GM21390 (cell line): ENCODE data around the gene TTL.
"Not testable (repeated sequence)": the region's sequence is repeated elsewhere in the genome, so short reads cannot be mapped to it uniquely, and the experiment has no call there.

Experiments used
- ATAC-seq: cut with Tn5 transposase; IDR thresholded peaks from one replicate; pipeline ENCODE4 v1.9.1; 2021; ENCODE audit not compliant: unreplicated experiment

Gene TTL

GRCh38 chr2:112481528-112482233 is at the start of gene TTL:
Gene TTL (plus strand): TSS chr2:112482156. CDS start chr2:112482345, 189 bp downstream.
- ATAC-seq, result peak; percentile 70

GRCh38 chr2:112432390-112432734 is 49.6 kb upstream of the TTL start:
- ATAC-seq, result not testable (repeated sequence)

GRCh38 chr2:112432735-112433479 is 49.0 kb upstream of the TTL start:
- ATAC-seq, result peak; percentile 42

- peak; percentile 97 for ATAC-seq
Measured at GRCh38 chr2:112433480-112433879, 48.5 kb upstream of the TTL start, which contains the start of gene RGPD8. Gene RGPD8 (minus strand): TSS chr2:112433645. CDS start chr2:112433453, 192 bp downstream.

GRCh38 chr2:112433932-112434730 is 47.8 kb upstream of the TTL start:
- ATAC-seq, result no peak

GRCh38 chr2:112434890-112435715 is 46.9 kb upstream of the TTL start:
- ATAC-seq, result not testable (repeated sequence)

GRCh38 chr2:112435716-112436431 is 46.1 kb upstream of the TTL start:
- ATAC-seq, result not testable (repeated sequence)

- ATAC-seq, result not testable (repeated sequence)
Measured at GRCh38 chr2:112436993-112437392, 45.0 kb upstream of the TTL start.

- ATAC-seq, result not testable (repeated sequence)
Measured at GRCh38 chr2:112437405-112437831, 44.5 kb upstream of the TTL start.

GRCh38 chr2:112438603-112439261 is 43.2 kb upstream of the TTL start:
- not testable (repeated sequence) for ATAC-seq

- not testable (repeated sequence) for ATAC-seq
Measured at GRCh38 chr2:112444256-112444655, 37.7 kb upstream of the TTL start.

- no peak for ATAC-seq
Measured at GRCh38 chr2:112449854-112450253, 32.1 kb upstream of the TTL start.

- no peak for ATAC-seq
Measured at GRCh38 chr2:112451317-112451716, 30.6 kb upstream of the TTL start.

GRCh38 chr2:112454586-112454985 is 27.4 kb upstream of the TTL start:
- ATAC-seq, result no peak

GRCh38 chr2:112459372-112459771 is 22.6 kb upstream of the TTL start:
- ATAC-seq, result no peak

GRCh38 chr2:112462178-112462577 is 19.8 kb upstream of the TTL start:
- no peak for ATAC-seq

- ATAC-seq, result no peak
Measured at GRCh38 chr2:112463256-112463655, 18.7 kb upstream of the TTL start.

- ATAC-seq, result no peak
Measured at GRCh38 chr2:112465382-112465781, 16.6 kb upstream of the TTL start.

- no peak for ATAC-seq
Measured at GRCh38 chr2:112472547-112473263, 9.3 kb upstream of the TTL start.
